Measurements from ENCODE around the gene ELMO3. TPM values are rescaled to one million over a fixed set of nuclear protein-coding genes. Genes with fewer than 3 reads are reported as not detected.

The ELMO3 gene
- total and polyA plus RNA-seq, 2 of the 13 experiments (the other 11 are each of a cell fraction or from before 2014, with no cell fraction given) = 2.6 to 4.0 TPM

DNA sequence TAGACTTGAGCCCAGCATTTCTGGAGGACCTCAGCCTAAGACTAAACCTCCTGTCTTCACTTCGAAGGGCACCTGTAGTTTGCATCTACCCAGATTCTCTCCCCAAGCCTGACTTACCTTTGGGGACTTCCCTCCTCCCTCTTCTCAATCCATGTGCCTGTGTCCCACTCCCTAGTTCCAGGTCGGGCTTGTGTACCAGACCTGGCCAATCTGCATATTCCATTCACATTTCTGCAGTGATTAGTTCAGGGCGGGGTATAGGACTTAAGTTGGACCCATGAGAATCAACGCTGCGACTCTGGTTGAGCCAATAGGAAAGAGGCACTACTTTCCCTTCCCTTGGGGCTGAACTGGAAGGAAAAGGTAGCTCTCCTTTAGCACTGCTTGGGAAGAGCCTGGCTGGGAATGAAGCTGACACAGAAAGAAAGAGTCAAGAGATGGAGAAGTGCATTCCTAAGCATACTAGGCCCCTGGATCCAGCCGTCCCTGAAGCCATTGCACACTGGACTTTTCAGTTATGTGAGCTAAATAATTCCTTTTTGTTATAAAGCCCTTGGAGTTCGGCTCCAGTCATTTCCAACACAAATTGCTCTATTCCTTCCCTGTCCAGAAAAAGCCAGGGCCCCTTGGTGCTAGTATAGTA, 41.7 kb upstream of the ELMO3 start:
- no peak overlapping the region for H2AFZ ChIP-seq (ENCODE audit: low read length)
- BruUV-seq (replicated peaks) = no TSS peak
- 0 out of 2 replicates have a peak overlapping the region, but pooled peaks have one; percentile 26 for H3K4me2 ChIP-seq (ENCODE audit: low read depth, low read length)
- CTCF ChIA-PET (ENCODE audit: low intra/inter-chr PET ratio, low total read pairs) = interaction anchor here (2.4 kb wide), 1 partner anchor 140 kb away, joined by 28 read pairs; no protein-coding TSS in a partner anchor
- peaks cover 45% of the 10 kb centered on the region for H3K4me1 ChIP-seq (ENCODE audit: insufficient read depth, low read length)
- WGBS (ENCODE audit: low lambda C conversion rate) = 33% methylated on average over 7 of the region's 7 CpGs
- H3K79me2 ChIP-seq (ENCODE audit: insufficient read depth, low read length) = no peaks in the 10 kb centered on the region
- no peak overlapping the region for H3K4me3 ChIP-seq (replicated peaks in 1 of 3; ENCODE audit: insufficient read depth in 1 of 3, low read depth in 2 of 3, low read length in 3 of 3)
- ATAC-seq = no peak
- intact Hi-C loops (cut with micrococcal nuclease; ENCODE audit: unreplicated experiment) (loop anchor here (5.0 to 10.0 kb wide), 2 partner anchors 200 to 262 kb away; no protein-coding TSS in a partner anchor), in situ Hi-C loops (cut with HindIII; ENCODE audit: extremely low pct_ligation_motif_present, low pct_unique_long_range_greater_than_20kb) (loop anchor here (5.0 kb wide), 2 partner anchors 140 to 180 kb away; no protein-coding TSS in a partner anchor)
- POLR2A ChIA-PET = interaction anchor here (1.0 to 5.7 kb wide), 4 partner anchors 13 to 139 kb away, joined by 3 to 54 read pairs (median 5); partner anchors contain the start of gene NOL3
- DNase-seq (ENCODE audit: low spot score) = no peak
- H3K9ac ChIP-seq (ENCODE audit: insufficient read depth, low read depth, low read length) = no peak overlapping the region
- no peak for TF ChIP-seq ARNTL (CRISPR knock-in tag; IDR thresholded peaks at IDR 0.05)
- no peak for TF ChIP-seq FOSL1 (CRISPR knock-in tag; IDR thresholded peaks at IDR 0.05; ENCODE audit: borderline replicate concordance)
- peak; percentile 97 for TF ChIP-seq ZNF329 (CRISPR knock-in tag; IDR thresholded peaks at IDR 0.05; ENCODE audit: low read depth)
- no peaks in the 10 kb centered on the region for H3K36me3 ChIP-seq (replicated peaks in 1 of 2; ENCODE audit: control insufficient read depth in 1 of 2, insufficient read depth in 2 of 2, low read length in 2 of 2)
- H3K27ac ChIP-seq (ENCODE audit: extremely low read length, insufficient read depth, low read length) = no peak overlapping the region
- no peak for FAIRE-seq
- no peaks in the 10 kb centered on the region for H3K9me3 ChIP-seq (ENCODE audit: low read length)
- peaks cover 4% of the 10 kb centered on the region in 2 experiments; a peak in 2 of 5 replicates for H3K27me3 ChIP-seq (ENCODE audit: control insufficient read depth in 1 of 2, insufficient read depth in 2 of 2, low read length in 2 of 2)
- H4K20me1 ChIP-seq (ENCODE audit: insufficient read depth, low read length) = no peaks in the 10 kb centered on the region

DNA sequence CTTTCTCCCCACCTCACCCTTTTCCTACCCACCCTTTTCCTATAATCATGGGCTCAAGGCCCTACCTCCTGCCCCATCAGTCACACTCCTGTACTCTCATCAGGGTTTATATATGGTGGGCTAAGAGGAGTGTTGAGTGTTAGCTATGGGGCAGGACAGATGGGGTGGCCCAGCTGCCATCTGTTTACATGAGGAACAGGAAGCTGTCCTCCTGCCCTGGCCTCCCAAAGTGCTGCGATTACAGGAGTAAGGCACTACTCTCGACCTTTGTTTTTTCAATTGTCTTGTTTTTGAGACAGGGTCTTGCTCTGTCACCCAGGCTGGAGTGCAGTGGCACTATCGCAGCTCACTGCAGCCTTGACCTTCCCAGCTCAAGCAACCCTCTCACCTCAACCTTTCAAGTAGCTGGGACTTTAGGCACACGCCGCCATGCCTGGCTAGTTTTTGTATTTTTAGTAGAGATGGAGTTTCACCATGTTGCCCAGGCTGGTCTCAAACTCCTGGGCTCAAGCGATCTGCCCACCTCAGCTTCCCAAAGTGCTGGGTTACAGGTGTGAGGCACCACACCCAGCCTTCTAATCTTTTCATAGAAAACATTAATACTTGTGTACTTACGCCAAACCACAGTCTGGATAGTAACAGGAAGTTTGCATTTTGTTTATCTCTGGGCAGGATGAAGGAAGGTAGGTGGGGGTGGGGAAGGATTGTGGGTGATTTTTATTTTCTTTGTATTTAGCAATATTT, 40.9 kb upstream of the ELMO3 start:
- 50% methylated on average over 7 of the region's 7 CpGs for WGBS (ENCODE audit: low lambda C conversion rate)
- Histone ChIP-seq H2AFZ (ENCODE audit: low read length) (no peak overlapping the region), H3K4me2 (ENCODE audit: low read depth, low read length) (peak overlapping the region; percentile 26; the same call in 1 of the 2 replicates), H3K9me3 (ENCODE audit: low read length) (no peaks in the 10 kb centered on the region), H3K79me2 (ENCODE audit: insufficient read depth, low read length) (no peaks in the 10 kb centered on the region), H3K27me3 (ENCODE audit: control insufficient read depth in 1 of 2, insufficient read depth in 2 of 2, low read length in 2 of 2) (peaks cover 4% of the 10 kb centered on the region in 2 experiments; a peak in 2 of 5 replicates), H3K4me1 (ENCODE audit: insufficient read depth, low read length) (peaks cover 45% of the 10 kb centered on the region), H4K20me1 (ENCODE audit: insufficient read depth, low read length) (no peaks in the 10 kb centered on the region), H3K9ac (ENCODE audit: insufficient read depth, low read depth, low read length) (no peak overlapping the region), H3K4me3 (replicated peaks in 1 of 3; ENCODE audit: insufficient read depth in 1 of 3, low read depth in 2 of 3, low read length in 3 of 3) (no peak overlapping the region), H3K36me3 (replicated peaks in 1 of 2; ENCODE audit: control insufficient read depth in 1 of 2, insufficient read depth in 2 of 2, low read length in 2 of 2) (no peaks in the 10 kb centered on the region), H3K27ac (ENCODE audit: extremely low read length, insufficient read depth, low read length) (no peak overlapping the region)
- in situ Hi-C loops (cut with HindIII; ENCODE audit: extremely low pct_ligation_motif_present, low pct_unique_long_range_greater_than_20kb) = loop anchor here (5.0 kb wide), 2 partner anchors 141 to 181 kb away; no protein-coding TSS in a partner anchor
- ChIA-PET POLR2A (interaction anchor here (1.0 to 5.7 kb wide), 5 partner anchors 12 to 140 kb away, joined by 3 to 54 read pairs (median 3); partner anchors contain the start of genes NOL3 and PHAF1), CTCF (ENCODE audit: low intra/inter-chr PET ratio, low total read pairs) (interaction anchor here (1.1 kb wide), 1 partner anchor 27 kb away, joined by 3 read pairs; no protein-coding TSS in a partner anchor)
- ATAC-seq (no peak), DNase-seq (ENCODE audit: low spot score) (no peak), FAIRE-seq (no peak)
- BruUV-seq (replicated peaks) = no TSS peak
- intact Hi-C loops (cut with micrococcal nuclease; ENCODE audit: unreplicated experiment) = loop anchor here (5.0 to 10.0 kb wide), 2 partner anchors 201 to 263 kb away; no protein-coding TSS in a partner anchor
- TF ChIP-seq, protein P1, sequence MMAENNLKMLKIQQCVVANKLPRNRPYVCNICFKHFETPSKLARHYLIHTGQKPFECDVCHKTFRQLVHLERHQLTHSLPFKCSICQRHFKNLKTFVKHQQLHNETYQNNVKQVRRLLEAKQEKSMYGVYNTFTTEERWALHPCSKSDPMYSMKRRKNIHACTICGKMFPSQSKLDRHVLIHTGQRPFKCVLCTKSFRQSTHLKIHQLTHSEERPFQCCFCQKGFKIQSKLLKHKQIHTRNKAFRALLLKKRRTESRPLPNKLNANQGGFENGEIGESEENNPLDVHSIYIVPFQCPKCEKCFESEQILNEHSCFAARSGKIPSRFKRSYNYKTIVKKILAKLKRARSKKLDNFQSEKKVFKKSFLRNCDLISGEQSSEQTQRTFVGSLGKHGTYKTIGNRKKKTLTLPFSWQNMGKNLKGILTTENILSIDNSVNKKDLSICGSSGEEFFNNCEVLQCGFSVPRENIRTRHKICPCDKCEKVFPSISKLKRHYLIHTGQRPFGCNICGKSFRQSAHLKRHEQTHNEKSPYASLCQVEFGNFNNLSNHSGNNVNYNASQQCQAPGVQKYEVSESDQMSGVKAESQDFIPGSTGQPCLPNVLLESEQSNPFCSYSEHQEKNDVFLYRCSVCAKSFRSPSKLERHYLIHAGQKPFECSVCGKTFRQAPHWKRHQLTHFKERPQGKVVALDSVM (CRISPR knock-in tag; IDR thresholded peaks at IDR 0.05) = peak; percentile 75
- TF ChIP-seq HNRNPK (IDR thresholded peaks at IDR 0.05; ENCODE audit: low read depth, low read length, poor library complexity, severe bottlenecking) (peak; percentile 47), SALL1 (CRISPR knock-in tag; IDR thresholded peaks at IDR 0.05) (peak; percentile 26; the same call in 1 of the 2 replicates), PHF5A (CRISPR knock-in tag; IDR thresholded peaks at IDR 0.05; ENCODE audit: low read depth, unreplicated experiment) (no peak), MYC (CRISPR knock-in tag; IDR thresholded peaks at IDR 0.05; ENCODE audit: borderline replicate concordance) (0 out of 2 replicates have a peak, but pooled peaks have one; percentile 15)
- TF ChIP-seq, protein P2, sequence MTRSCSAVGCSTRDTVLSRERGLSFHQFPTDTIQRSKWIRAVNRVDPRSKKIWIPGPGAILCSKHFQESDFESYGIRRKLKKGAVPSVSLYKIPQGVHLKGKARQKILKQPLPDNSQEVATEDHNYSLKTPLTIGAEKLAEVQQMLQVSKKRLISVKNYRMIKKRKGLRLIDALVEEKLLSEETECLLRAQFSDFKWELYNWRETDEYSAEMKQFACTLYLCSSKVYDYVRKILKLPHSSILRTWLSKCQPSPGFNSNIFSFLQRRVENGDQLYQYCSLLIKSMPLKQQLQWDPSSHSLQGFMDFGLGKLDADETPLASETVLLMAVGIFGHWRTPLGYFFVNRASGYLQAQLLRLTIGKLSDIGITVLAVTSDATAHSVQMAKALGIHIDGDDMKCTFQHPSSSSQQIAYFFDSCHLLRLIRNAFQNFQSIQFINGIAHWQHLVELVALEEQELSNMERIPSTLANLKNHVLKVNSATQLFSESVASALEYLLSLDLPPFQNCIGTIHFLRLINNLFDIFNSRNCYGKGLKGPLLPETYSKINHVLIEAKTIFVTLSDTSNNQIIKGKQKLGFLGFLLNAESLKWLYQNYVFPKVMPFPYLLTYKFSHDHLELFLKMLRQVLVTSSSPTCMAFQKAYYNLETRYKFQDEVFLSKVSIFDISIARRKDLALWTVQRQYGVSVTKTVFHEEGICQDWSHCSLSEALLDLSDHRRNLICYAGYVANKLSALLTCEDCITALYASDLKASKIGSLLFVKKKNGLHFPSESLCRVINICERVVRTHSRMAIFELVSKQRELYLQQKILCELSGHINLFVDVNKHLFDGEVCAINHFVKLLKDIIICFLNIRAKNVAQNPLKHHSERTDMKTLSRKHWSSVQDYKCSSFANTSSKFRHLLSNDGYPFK (CRISPR knock-in tag; IDR thresholded peaks at IDR 0.05; ENCODE audit: borderline replicate concordance) = 0 out of 2 replicates have a peak, but pooled peaks have one; percentile 22

Measured in HepG2 (cell line).